Stimulated activated naive CD8-positive, alpha-beta T cell treated with anti-CD3 and anti-CD28 coated beads, Interleukin-15, Interleukin-2, amounts not matched to agents 100 ng/mL and 50 ng/mL, for 24 hours (primary cell): ENCODE data around the gene ARG1.
"Not testable (repeated sequence)": the region's sequence is repeated elsewhere in the genome, so short reads cannot be mapped to it uniquely, and the experiment has no call there.

ENCODE experiments used
- H3K27ac Mint-ChIP-seq: one replicate; pipeline ENCODE4 v1.8.0; 2021; ENCODE audit warnings: mild to moderate bottlenecking, mixed read lengths
- H3K27me3 Mint-ChIP-seq: one replicate; pipeline ENCODE4 v1.8.0; 2021; ENCODE audit warnings: mixed read lengths
- H3K36me3 Mint-ChIP-seq: one replicate; pipeline ENCODE4 v1.8.0; 2021; ENCODE audit warnings: low read depth, mixed read lengths
- H3K4me1 Mint-ChIP-seq: one replicate; pipeline ENCODE4 v1.8.0; 2021; ENCODE audit warnings: low read depth, mixed read lengths
- H3K4me3 Mint-ChIP-seq: one replicate; pipeline ENCODE4 v1.8.0; 2021; ENCODE audit warnings: mild to moderate bottlenecking, mixed read lengths
- H3K9me3 Mint-ChIP-seq: one replicate; pipeline ENCODE4 v1.8.0; 2021; ENCODE audit warnings: mixed read lengths

The ARG1 gene

GRCh38 chr6:131572686-131573415 lies at the start of gene ARG1:
Gene ARG1, plus strand, starts transcription at chr6:131573226. Its CDS starts 57 bp downstream, at chr6:131573283.
- no peak within 1 kb of the TSS for H3K27ac Mint-ChIP-seq
- H3K4me3 Mint-ChIP-seq = no peak within 1 kb of the TSS
- no peaks in the 10 kb centered on the region for H3K9me3 Mint-ChIP-seq
- H3K4me1 Mint-ChIP-seq = no peaks in the 10 kb centered on the region
- H3K36me3 Mint-ChIP-seq = peaks cover 22% of the 10 kb centered on the region
- no peaks in the 10 kb centered on the region for H3K27me3 Mint-ChIP-seq

GRCh38 chr6:131523988-131524673 lies 48.9 kb upstream of the ARG1 start:
- Mint-ChIP-seq H3K9me3 (no peaks in the 10 kb centered on the region), H3K36me3 (no peaks in the 10 kb centered on the region), H3K27me3 (no peaks in the 10 kb centered on the region), H3K4me1 (peaks cover 33% of the 10 kb centered on the region), H3K27ac (peak overlapping the region; percentile 53), H3K4me3 (no peak overlapping the region)

GRCh38 chr6:131524695-131525336 lies 48.2 kb upstream of the ARG1 start:
- Mint-ChIP-seq H3K4me3 (peak overlapping the region; percentile 21), H3K27ac (no peak overlapping the region), H3K36me3 (no peaks in the 10 kb centered on the region), H3K4me1 (peaks cover 35% of the 10 kb centered on the region), H3K27me3 (no peaks in the 10 kb centered on the region), H3K9me3 (no peaks in the 10 kb centered on the region)

GRCh38 chr6:131530936-131531335 lies 42.1 kb upstream of the ARG1 start:
- H3K9me3 Mint-ChIP-seq = not testable (repeated sequence)

GRCh38 chr6:131531681-131532080 lies 41.3 kb upstream of the ARG1 start:
- H3K27ac Mint-ChIP-seq, H3K4me3 Mint-ChIP-seq, H3K36me3 Mint-ChIP-seq, H3K9me3 Mint-ChIP-seq, H3K27me3 Mint-ChIP-seq: not testable (repeated sequence)
- peaks cover 55% of the 10 kb centered on the region for H3K4me1 Mint-ChIP-seq

More at GRCh38 chr6:131530936-131531335, 42.1 kb upstream of the ARG1 start:
- H3K36me3 Mint-ChIP-seq, H3K27ac Mint-ChIP-seq, H3K27me3 Mint-ChIP-seq: not testable (repeated sequence)
- peak overlapping the region; percentile 14 for H3K4me3 Mint-ChIP-seq
- H3K4me1 Mint-ChIP-seq = peaks cover 56% of the 10 kb centered on the region

- Mint-ChIP-seq H3K27me3 (no peaks in the 10 kb centered on the region), H3K27ac (peak overlapping the region; percentile 39), H3K4me3 (no peak overlapping the region), H3K4me1 (peaks cover 50% of the 10 kb centered on the region), H3K9me3 (no peaks in the 10 kb centered on the region), H3K36me3 (no peaks in the 10 kb centered on the region)
Measured at GRCh38 chr6:131532580-131533039, 40.4 kb upstream of the ARG1 start.

GRCh38 chr6:131538615-131539014 lies 34.4 kb upstream of the ARG1 start:
- H3K36me3 Mint-ChIP-seq, H3K27me3 Mint-ChIP-seq, H3K4me1 Mint-ChIP-seq, H3K27ac Mint-ChIP-seq, H3K4me3 Mint-ChIP-seq, H3K9me3 Mint-ChIP-seq: not testable (repeated sequence)

- H3K4me1 Mint-ChIP-seq = no peaks in the 10 kb centered on the region
- H3K4me3 Mint-ChIP-seq = no peak overlapping the region
- H3K9me3 Mint-ChIP-seq = no peaks in the 10 kb centered on the region
- H3K27me3 Mint-ChIP-seq = no peaks in the 10 kb centered on the region
- H3K27ac Mint-ChIP-seq = no peak overlapping the region
- H3K36me3 Mint-ChIP-seq = no peaks in the 10 kb centered on the region
Measured at GRCh38 chr6:131545317-131545716, 27.7 kb upstream of the ARG1 start.

GRCh38 chr6:131547488-131547887 lies 25.5 kb upstream of the ARG1 start:
- Mint-ChIP-seq H3K4me3 (no peak overlapping the region), H3K27me3 (peaks cover under 1% of the 10 kb centered on the region), H3K27ac (no peak overlapping the region), H3K9me3 (no peaks in the 10 kb centered on the region), H3K36me3 (no peaks in the 10 kb centered on the region), H3K4me1 (no peaks in the 10 kb centered on the region)

GRCh38 chr6:131548441-131548840 lies 24.6 kb upstream of the ARG1 start:
- H3K9me3 Mint-ChIP-seq = no peaks in the 10 kb centered on the region
- H3K27ac Mint-ChIP-seq = no peak overlapping the region
- no peak overlapping the region for H3K4me3 Mint-ChIP-seq
- peaks cover 3% of the 10 kb centered on the region for H3K27me3 Mint-ChIP-seq
- H3K36me3 Mint-ChIP-seq = no peaks in the 10 kb centered on the region
- H3K4me1 Mint-ChIP-seq = no peaks in the 10 kb centered on the region

- no peak overlapping the region for H3K4me3 Mint-ChIP-seq
- no peaks in the 10 kb centered on the region for H3K36me3 Mint-ChIP-seq
- H3K9me3 Mint-ChIP-seq = no peaks in the 10 kb centered on the region
- no peaks in the 10 kb centered on the region for H3K4me1 Mint-ChIP-seq
- H3K27ac Mint-ChIP-seq = no peak overlapping the region
- peaks cover 13% of the 10 kb centered on the region for H3K27me3 Mint-ChIP-seq
Measured at GRCh38 chr6:131549811-131550210, 23.2 kb upstream of the ARG1 start.

GRCh38 chr6:131551902-131552301 lies 21.1 kb upstream of the ARG1 start:
- H3K27ac Mint-ChIP-seq = no peak overlapping the region
- H3K36me3 Mint-ChIP-seq = no peaks in the 10 kb centered on the region
- no peak overlapping the region for H3K4me3 Mint-ChIP-seq
- no peaks in the 10 kb centered on the region for H3K9me3 Mint-ChIP-seq
- H3K27me3 Mint-ChIP-seq = peaks cover 13% of the 10 kb centered on the region
- no peaks in the 10 kb centered on the region for H3K4me1 Mint-ChIP-seq

- no peaks in the 10 kb centered on the region for H3K9me3 Mint-ChIP-seq
- H3K36me3 Mint-ChIP-seq = no peaks in the 10 kb centered on the region
- peaks cover 13% of the 10 kb centered on the region for H3K27me3 Mint-ChIP-seq
- H3K4me1 Mint-ChIP-seq = no peaks in the 10 kb centered on the region
- H3K4me3 Mint-ChIP-seq = no peak overlapping the region
- H3K27ac Mint-ChIP-seq = no peak overlapping the region
Measured at GRCh38 chr6:131552572-131552971, 20.5 kb upstream of the ARG1 start.

- H3K27me3 Mint-ChIP-seq = peaks cover 13% of the 10 kb centered on the region
- no peak overlapping the region for H3K27ac Mint-ChIP-seq
- H3K4me1 Mint-ChIP-seq = no peaks in the 10 kb centered on the region
- peaks cover 5% of the 10 kb centered on the region for H3K9me3 Mint-ChIP-seq
- H3K4me3 Mint-ChIP-seq = no peak overlapping the region
- no peaks in the 10 kb centered on the region for H3K36me3 Mint-ChIP-seq
Measured at GRCh38 chr6:131555992-131556391, 17.0 kb upstream of the ARG1 start.

GRCh38 chr6:131558922-131559321 lies 14.1 kb upstream of the ARG1 start:
- H3K36me3 Mint-ChIP-seq = no peaks in the 10 kb centered on the region
- no peak overlapping the region for H3K27ac Mint-ChIP-seq
- H3K4me3 Mint-ChIP-seq = no peak overlapping the region
- H3K27me3 Mint-ChIP-seq = peaks cover 6% of the 10 kb centered on the region
- H3K9me3 Mint-ChIP-seq = peaks cover 5% of the 10 kb centered on the region
- H3K4me1 Mint-ChIP-seq = no peaks in the 10 kb centered on the region
